ENCODE results near the gene NDUFAF2.

- no peak for TF ChIP-seq CTCF (IDR thresholded peaks at IDR 0.05)
- no peak for TF ChIP-seq POLR2A (IDR thresholded peaks at IDR 0.05)
- TF ChIP-seq POLR2AphosphoS5 (IDR thresholded peaks at IDR 0.05) = no peak
- TF ChIP-seq EP300 (IDR thresholded peaks at IDR 0.05) = no peak
Measured at GRCh38 chr5:61081741-61082140, 136.7 kb downstream of the NDUFAF2 start.

Measured in gastroesophageal sphincter (tissue), 3 donors.